PFSK-1 (cell line): Measurements from ENCODE around the gene CDH2.

Source experiments
- FOXP2 ChIP-seq: optimal IDR thresholded peaks from 2 replicates; pipeline ENCODE3; 2011; ENCODE audit warnings: borderline replicate concordance, control low read depth, inconsistent platforms; ENCODE audit not compliant: insufficient read depth; ENCODE audit errors: extremely low read length, extremely low read depth
- SIN3A ChIP-seq: IDR thresholded peaks from 2 replicates; pipeline ENCODE4 v1.6.1; 2012; ENCODE audit warnings: mild to moderate bottlenecking, low read length, moderate library complexity, borderline replicate concordance; ENCODE audit not compliant: insufficient read depth

GRCh38 chr18:27903906-27904305 lies 273.0 kb downstream of the CDH2 start:
- TF ChIP-seq SIN3A (no peak), FOXP2 (no peak)
